Muscle layer of duodenum (tissue), 2 donors: Measurements from ENCODE around the gene EIF1.
"Not testable (repeated sequence)": the region's sequence is repeated elsewhere in the genome, so short reads cannot be mapped to it uniquely, and the experiment has no call there.

ENCODE experiments used
- H3K27ac ChIP-seq: one replicate; pipeline ENCODE4 v1.7.0; 2013; ENCODE audit warnings: mild to moderate bottlenecking, low read length
- H3K27me3 ChIP-seq: one replicate; pipeline ENCODE4 v1.7.0; 2013; ENCODE audit warnings: low read depth, mild to moderate bottlenecking, control low read depth, low read length
- H3K36me3 ChIP-seq, 2 donors: one replicate each; pipeline ENCODE4 v1.7.0; 2013; ENCODE audit warnings: low read length in 2 of 2, control low read depth in 1 of 2, mild to moderate bottlenecking in 1 of 2; ENCODE audit not compliant: insufficient read depth in 2 of 2, control insufficient read depth in 1 of 2
- H3K4me1 ChIP-seq, 2 donors: one replicate each; pipeline ENCODE4 v1.7.0; 2013; ENCODE audit warnings: low read length in 2 of 2, mild to moderate bottlenecking in 2 of 2, control low read depth in 1 of 2, moderate library complexity in 1 of 2; ENCODE audit not compliant: insufficient read depth in 2 of 2, control insufficient read depth in 1 of 2
- H3K4me3 ChIP-seq, 2 donors: one replicate each; pipeline ENCODE4 v1.7.0; 2013; ENCODE audit warnings: low read length in 2 of 2, low read depth in 1 of 2, mild to moderate bottlenecking in 1 of 2
- H3K9me3 ChIP-seq, 2 donors: one replicate each; pipeline ENCODE4 v1.7.0; 2013; ENCODE audit warnings: low read length in 2 of 2, control low read depth in 1 of 2, mild to moderate bottlenecking in 1 of 2; ENCODE audit not compliant: control insufficient read depth in 1 of 2
- donor health status: healthy.

Gene EIF1

DNA sequence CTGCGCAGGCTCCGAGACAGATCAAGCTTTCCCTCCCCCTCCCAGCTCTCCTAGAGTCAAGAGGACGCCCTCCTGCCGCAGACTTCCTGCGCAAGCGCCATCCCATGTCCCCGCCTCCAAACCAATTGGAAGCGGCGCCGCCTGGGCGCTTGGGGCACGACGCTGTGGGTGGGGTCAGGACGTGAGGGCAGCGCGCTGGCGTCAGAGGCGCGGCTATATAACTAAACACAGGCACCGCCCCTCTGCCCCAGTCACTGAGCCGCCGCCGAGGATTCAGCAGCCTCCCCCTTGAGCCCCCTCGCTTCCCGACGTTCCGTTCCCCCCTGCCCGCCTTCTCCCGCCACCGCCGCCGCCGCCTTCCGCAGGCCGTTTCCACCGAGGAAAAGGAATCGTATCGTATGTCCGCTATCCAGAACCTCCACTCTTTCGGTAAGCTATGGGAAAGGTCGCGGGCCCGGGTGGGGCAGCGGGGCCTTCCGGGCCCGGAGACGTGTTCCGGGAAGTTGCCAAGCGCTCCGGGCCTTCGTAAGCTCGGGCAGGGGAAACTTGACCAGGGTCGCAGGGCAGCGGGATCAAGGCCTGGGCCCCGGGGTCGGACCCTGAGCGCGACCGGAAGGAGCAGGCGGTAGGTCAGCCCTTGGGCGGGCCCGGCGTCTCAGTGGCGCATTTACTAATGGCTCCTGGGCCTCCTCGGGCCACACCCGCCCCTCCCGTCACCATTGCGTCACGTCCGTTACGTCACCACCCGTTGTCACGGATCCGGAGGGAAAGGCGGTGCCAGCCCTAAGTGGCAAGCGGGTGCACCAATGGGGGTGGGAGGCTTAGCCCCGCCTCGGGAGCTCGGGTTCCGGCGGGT lies at the start of gene EIF1:
Gene EIF1, plus strand, starts transcription at position 245 of the 856 bp plus-strand sequence. Its CDS starts 154 bp downstream, at position 399.
- H3K36me3 ChIP-seq: peaks cover 35 to 46% of the 10 kb centered on the region in 2 donors
- H3K9me3 ChIP-seq: no peaks in the 10 kb centered on the region
- H3K4me3 ChIP-seq: peak within 1 kb of the TSS; percentile 77 to 87
- H3K4me1 ChIP-seq: peaks cover 17 to 25% of the 10 kb centered on the region in 2 donors
- no peaks in the 10 kb centered on the region for H3K27me3 ChIP-seq
- H3K27ac ChIP-seq: peak within 1 kb of the TSS; percentile 100

DNA sequence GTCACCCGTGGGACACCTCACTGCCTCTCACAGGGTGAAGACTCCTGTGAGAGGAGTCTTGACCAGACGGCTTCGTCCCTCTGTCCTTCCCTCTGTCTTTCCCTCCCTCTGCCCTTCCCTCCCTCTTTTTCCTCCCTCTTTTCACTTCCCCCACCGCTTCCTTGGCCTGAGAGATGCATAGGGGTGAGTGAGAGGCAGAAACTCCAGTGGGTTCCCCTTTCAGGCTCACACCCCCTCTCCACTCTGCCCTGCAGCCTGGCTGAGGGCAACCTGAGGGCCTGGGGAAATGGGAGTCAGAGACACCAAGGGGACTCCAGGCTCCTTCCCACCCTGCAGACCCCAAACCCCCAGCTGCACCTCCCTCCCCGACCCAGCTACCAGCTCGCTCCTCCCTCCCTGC lies 49.7 kb upstream of the EIF1 start:
- Histone ChIP-seq H3K4me3 (no peak overlapping the region), H3K9me3 (no peaks in the 10 kb centered on the region), H3K27ac (no peak overlapping the region), H3K36me3 (no peaks in the 10 kb centered on the region), H3K4me1 (peaks cover 3 to 5% of the 10 kb centered on the region in 2 donors), H3K27me3 (no peaks in the 10 kb centered on the region)

GRCh38 chr17:41639492-41640473 lies 48.9 kb upstream of the EIF1 start:
- no peak overlapping the region for H3K27ac ChIP-seq
- no peak overlapping the region for H3K4me3 ChIP-seq
- H3K9me3 ChIP-seq: no peaks in the 10 kb centered on the region
- no peaks in the 10 kb centered on the region for H3K36me3 ChIP-seq
- no peaks in the 10 kb centered on the region for H3K27me3 ChIP-seq
- H3K4me1 ChIP-seq: peaks cover 3 to 5% of the 10 kb centered on the region in 2 donors

DNA sequence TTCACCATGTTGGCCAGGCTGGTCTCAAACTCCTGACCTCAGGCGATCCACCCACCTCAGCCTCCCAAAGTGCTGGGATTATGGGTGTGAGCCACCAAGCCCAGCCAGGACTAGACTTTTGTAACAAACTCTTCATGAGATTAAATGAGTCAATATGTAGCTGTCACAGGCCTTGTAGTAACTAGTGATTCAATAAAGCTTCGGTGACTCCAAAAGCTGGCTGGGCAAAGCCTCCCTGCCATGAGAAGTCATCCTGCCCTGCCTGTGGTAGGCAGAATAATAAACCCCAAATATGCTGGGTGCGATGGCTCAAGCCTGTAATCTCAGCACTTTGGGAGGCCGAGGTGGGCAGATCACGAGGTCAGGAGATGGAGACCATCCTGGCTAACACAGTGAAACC lies 48.1 kb upstream of the EIF1 start:
- not testable (repeated sequence) for H3K36me3 ChIP-seq, H3K4me1 ChIP-seq, H3K27me3 ChIP-seq, H3K4me3 ChIP-seq, H3K27ac ChIP-seq, H3K9me3 ChIP-seq

GRCh38 chr17:41642252-41643156 lies 46.2 kb upstream of the EIF1 start:
- Histone ChIP-seq H3K4me3 (no peak overlapping the region), H3K27ac (no peak overlapping the region)

GRCh38 chr17:41647038-41647813 lies 41.5 kb upstream of the EIF1 start:
- Histone ChIP-seq H3K27me3 (no peaks in the 10 kb centered on the region), H3K9me3 (no peaks in the 10 kb centered on the region), H3K4me1 (peaks cover 0 to 19% of the 10 kb centered on the region in 2 donors), H3K4me3 (no peak overlapping the region), H3K27ac (no peak overlapping the region), H3K36me3 (no peaks in the 10 kb centered on the region)

More at GRCh38 chr17:41642252-41643156, 46.2 kb upstream of the EIF1 start:
- Histone ChIP-seq H3K36me3 (no peaks in the 10 kb centered on the region), H3K4me1 (no peaks in the 10 kb centered on the region), H3K27me3 (no peaks in the 10 kb centered on the region), H3K9me3 (no peaks in the 10 kb centered on the region)

DNA sequence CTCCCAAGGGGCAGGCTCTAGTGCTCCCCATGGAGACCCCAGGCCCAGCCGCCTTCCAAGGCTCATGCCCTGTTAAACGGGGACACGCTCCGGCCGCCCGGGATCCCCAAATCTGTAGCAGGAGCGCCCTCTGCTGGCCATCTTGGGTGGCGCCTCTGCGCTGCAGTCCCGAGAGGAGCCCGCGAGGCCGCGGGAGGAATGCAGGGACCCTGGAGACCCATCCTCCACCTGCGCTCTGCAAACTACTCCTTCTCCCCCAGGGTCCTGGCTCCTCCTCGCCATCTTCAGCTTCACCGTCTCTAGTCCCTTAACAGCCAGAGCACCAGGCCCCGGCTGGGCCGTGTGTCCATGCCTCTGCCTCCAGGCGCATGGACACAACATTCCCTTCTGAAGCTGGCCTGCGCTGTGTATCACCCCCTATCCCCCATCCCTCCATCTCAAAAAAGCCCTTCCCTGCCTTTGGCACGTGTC lies 40.7 kb upstream of the EIF1 start:
- Histone ChIP-seq H3K27me3 (no peaks in the 10 kb centered on the region), H3K4me1 (peaks cover 0 to 19% of the 10 kb centered on the region in 2 donors), H3K9me3 (no peaks in the 10 kb centered on the region), H3K4me3 (peak overlapping the region; percentile 50 to 69), H3K36me3 (no peaks in the 10 kb centered on the region), H3K27ac (no peak overlapping the region)

DNA sequence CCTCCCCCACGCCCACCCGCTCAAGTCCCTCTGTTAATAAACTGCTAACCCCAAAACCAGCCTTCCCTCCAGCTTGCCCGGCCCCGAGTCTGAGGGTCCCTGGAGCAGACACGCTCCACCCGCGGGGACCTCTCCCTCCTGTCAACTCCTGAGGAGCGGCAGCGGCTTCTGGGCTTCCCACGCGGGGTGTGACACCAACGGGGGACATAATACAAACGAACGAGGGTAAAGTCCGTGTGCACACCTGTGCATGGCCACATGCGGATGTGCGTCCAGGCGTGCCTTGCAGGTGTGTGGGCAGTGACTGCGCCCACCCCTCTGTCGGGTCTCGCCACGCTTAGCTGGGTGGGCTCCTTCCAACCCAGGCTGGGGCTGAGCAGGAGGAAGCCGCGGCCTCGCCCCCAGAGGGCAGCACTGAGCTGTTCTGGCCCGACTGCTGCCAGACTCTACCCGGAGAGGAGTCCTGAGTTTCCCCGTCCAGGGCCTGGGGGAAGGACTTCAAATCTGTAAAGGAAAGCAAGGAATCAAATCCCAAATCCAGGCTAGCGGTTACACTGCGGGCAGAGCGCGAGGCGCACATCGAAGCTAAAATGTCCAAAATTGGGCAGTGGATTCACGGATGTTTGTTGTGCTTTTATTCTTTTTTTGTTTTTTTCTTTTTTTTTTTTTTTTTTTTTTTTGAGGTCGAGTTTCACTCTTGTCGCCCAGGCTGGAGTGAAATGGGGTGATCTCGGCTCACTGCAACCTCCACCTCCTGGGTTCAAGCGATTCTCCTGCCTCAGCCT lies 40.1 kb upstream of the EIF1 start:
- Histone ChIP-seq H3K27me3 (no peaks in the 10 kb centered on the region), H3K36me3 (no peaks in the 10 kb centered on the region), H3K4me3 (peak overlapping the region; percentile 50 to 69), H3K27ac (no peak overlapping the region), H3K4me1 (peaks cover 0 to 19% of the 10 kb centered on the region in 2 donors), H3K9me3 (no peaks in the 10 kb centered on the region)

- H3K27me3 ChIP-seq: no peaks in the 10 kb centered on the region
- no peaks in the 10 kb centered on the region for H3K9me3 ChIP-seq
- peaks cover 0 to 19% of the 10 kb centered on the region in 2 donors for H3K4me1 ChIP-seq
- H3K4me3 ChIP-seq: no peak overlapping the region
- no peak overlapping the region for H3K27ac ChIP-seq
- no peaks in the 10 kb centered on the region for H3K36me3 ChIP-seq
Measured at GRCh38 chr17:41649923-41650519, 38.7 kb upstream of the EIF1 start.
